ENCODE results near the gene PCP2.

- no peak for TF ChIP-seq ISL1 (CRISPR knock-in tag; IDR thresholded peaks at IDR 0.05)
- TF ChIP-seq ZNF70 (CRISPR knock-in tag; IDR thresholded peaks at IDR 0.05): no peak
- no peak for TF ChIP-seq GLIS3 (CRISPR knock-in tag; IDR thresholded peaks at IDR 0.05)
- no peak for TF ChIP-seq RARB (CRISPR knock-in tag; IDR thresholded peaks at IDR 0.05)
- TF ChIP-seq POU6F1 (CRISPR knock-in tag; IDR thresholded peaks at IDR 0.05; ENCODE audit: borderline replicate concordance, low read depth): no peak
- TF ChIP-seq PATZ1 (CRISPR knock-in tag; IDR thresholded peaks at IDR 0.05; ENCODE audit: borderline replicate concordance): no peak
- TF ChIP-seq, protein P1, sequence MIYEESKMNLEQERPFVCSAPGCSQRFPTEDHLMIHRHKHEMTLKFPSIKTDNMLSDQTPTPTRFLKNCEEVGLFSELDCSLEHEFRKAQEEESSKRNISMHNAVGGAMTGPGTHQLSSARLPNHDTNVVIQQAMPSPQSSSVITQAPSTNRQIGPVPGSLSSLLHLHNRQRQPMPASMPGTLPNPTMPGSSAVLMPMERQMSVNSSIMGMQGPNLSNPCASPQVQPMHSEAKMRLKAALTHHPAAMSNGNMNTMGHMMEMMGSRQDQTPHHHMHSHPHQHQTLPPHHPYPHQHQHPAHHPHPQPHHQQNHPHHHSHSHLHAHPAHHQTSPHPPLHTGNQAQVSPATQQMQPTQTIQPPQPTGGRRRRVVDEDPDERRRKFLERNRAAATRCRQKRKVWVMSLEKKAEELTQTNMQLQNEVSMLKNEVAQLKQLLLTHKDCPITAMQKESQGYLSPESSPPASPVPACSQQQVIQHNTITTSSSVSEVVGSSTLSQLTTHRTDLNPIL (CRISPR knock-in tag; IDR thresholded peaks at IDR 0.05; ENCODE audit: low read depth): no peak
- TF ChIP-seq ZFP3 (CRISPR knock-in tag; IDR thresholded peaks at IDR 0.05): no peak
- TF ChIP-seq ARNTL (CRISPR knock-in tag; IDR thresholded peaks at IDR 0.05; ENCODE audit: borderline replicate concordance, low read depth): no peak
Observed at GRCh38 chr19:7596211-7596937, 37.1 kb downstream of the PCP2 start.
